ENCODE results near the gene ALDH3B2.
"Not testable (repeated sequence)": the region's sequence is repeated elsewhere in the genome, so short reads cannot be mapped to it uniquely, and the experiment has no call there.

ALDH3B2 gene

DNA sequence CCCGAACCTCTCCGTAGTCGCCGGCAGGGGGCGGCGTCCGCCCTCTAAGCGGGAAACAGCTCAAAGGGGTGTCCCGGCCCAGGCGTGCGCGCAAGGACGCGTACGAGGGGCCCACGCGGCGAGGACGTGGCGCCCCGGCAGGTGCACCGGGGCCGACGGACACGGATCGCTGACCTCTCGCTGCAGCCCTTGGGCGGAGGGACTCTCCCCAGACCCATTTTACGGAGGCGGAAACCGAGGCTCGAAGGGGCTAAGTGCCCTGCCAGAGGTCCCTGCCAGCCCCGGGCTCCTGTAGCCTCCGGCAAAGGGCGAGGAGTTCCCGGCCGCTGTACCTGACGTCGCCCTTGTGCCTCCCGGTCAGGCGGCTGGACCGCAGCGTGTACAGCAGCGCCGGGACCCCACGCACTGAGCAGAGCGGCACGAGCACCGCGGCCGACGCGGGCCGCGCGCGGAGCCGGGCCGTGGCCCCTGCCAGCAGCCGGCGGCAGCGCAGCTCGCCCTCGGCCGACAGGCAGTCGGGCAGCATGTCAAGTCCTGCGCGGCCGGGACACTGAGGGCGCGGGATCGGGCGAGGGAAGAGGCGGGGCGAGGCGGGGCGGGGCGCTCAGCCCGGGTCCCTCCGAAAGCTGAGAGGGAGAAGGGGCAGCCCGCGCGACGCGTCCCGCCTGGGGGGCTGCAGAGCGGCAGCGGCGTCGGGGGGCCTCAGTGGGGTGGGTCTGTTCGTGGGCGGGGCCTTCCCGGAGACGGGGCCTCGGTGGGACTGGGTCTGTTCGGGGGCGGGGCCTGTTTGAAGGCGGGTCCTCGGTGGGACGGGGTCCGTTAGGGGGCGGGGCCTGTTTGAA, 44.8 kb downstream of the ALDH3B2 start, which contains the start of gene NUDT8:
Gene NUDT8 (minus strand): TSS at position 552 of the 842 bp plus-strand sequence. CDS start 26 bp downstream, at position 526.
- DNase-seq = peak; percentile 76 to 87

GRCh38 chr11:67628710-67629385, 45.6 kb downstream of the ALDH3B2 start:
- no peak for DNase-seq

DNA sequence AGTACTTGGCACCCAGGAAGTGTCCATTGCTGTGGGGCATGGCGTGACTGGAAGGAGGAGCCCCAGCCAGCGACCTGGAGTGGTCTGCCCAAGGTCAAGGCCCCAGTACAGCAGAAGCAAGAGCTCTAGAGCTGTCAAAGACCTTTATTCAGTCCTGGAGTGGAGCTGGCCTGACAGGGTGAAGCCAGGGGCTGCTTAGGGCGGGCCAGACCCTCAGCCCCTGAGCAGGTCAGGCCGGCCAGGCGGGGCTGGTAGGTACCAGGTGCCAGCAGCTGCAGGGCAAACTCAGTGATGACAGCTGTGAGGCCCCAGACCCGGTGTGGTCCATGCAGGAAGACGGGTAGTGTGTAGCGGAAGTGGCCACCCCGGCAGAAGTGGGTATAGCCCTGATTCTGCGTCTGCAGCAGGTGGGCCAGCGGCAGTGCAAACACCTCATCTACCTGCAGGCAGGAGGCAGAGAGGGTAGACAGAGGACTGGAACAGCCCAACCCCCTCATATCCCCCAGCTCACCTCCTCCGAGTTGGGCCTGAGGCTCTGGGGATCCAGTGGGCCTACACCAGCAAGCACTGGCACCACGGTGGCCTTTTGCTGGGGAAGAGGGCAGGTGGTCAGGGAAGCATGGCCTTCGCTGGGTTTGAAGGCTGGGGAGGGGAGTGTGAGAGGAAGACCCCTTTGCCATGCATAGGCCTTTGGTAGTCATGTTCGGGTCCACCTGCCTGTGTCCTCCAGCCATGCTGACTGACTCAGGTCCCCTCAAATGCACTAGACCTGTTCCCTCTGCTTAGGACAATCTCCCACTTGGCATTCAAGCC, 46.4 kb downstream of the ALDH3B2 start:
- no peak for DNase-seq

DNA sequence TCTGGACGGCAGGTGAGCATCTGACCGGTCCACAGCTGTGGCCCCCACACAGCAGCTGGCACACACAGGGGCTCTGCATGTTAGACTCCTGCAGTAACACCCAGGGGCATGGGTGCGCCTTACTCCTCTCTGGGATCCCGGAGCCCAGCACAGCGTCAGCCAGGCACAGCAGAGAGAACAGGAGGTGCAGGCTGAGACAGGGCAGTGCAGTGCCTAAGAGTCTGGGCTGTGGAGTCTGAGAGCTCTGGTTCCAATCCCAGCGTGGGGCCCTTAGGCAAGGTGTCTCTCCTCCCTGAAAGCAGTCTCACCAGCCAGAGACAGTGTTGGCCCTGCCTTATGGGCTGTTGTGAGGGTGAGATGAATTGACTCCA, 47.0 kb downstream of the ALDH3B2 start:
- no peak for DNase-seq

DNA sequence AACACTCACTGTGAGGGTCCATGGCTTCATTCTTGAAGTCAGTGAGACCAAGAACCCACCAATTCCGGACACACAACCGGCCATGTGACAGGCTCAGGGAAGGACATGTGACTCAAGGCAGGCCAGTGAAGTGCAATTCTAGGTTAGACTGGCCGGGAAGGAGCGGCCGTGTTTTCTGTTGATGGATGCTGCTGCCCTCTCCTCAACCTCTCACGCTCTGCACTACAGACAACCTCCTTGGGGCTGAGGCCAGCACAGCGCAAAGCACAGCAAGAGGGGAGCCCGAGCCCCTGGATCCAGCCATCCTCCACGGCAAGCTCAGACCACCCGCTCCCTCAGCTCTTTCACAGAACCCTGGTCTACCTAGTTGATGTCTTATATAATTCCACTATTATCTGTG, 47.5 kb downstream of the ALDH3B2 start:
- no peak for DNase-seq

- not testable (repeated sequence) for DNase-seq
These were observed 48.1 kb downstream of the ALDH3B2 start for GRCh38 chr11:67626131-67626833.

DNA sequence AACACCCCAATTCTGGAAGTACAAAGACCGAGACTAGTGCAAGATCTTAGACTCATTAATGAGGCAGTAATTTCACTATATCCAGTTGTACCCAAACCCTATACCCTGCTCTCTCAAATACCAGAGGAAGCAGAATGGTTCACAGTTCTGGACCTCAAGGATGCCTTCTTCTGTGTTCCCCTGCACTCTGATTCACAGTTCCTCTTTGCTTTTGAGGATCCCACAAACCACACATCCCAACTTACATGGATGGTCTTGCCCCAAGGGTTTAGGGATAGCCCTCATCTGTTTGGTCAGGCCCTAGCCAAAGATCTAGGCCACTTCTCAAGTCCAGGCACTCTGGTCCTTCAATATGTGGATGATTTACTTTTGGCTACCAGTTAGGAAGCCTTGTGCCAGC, 50.6 kb downstream of the ALDH3B2 start:
- DNase-seq = not testable (repeated sequence)

GRCh38 chr11:67622905-67623304, 51.5 kb downstream of the ALDH3B2 start:
- DNase-seq = not testable (repeated sequence)

- DNase-seq = not testable (repeated sequence)
These were observed 52.5 kb downstream of the ALDH3B2 start for GRCh38 chr11:67621928-67622327.

GRCh38 chr11:67620621-67621020, 53.8 kb downstream of the ALDH3B2 start:
- not testable (repeated sequence) for DNase-seq

DNA sequence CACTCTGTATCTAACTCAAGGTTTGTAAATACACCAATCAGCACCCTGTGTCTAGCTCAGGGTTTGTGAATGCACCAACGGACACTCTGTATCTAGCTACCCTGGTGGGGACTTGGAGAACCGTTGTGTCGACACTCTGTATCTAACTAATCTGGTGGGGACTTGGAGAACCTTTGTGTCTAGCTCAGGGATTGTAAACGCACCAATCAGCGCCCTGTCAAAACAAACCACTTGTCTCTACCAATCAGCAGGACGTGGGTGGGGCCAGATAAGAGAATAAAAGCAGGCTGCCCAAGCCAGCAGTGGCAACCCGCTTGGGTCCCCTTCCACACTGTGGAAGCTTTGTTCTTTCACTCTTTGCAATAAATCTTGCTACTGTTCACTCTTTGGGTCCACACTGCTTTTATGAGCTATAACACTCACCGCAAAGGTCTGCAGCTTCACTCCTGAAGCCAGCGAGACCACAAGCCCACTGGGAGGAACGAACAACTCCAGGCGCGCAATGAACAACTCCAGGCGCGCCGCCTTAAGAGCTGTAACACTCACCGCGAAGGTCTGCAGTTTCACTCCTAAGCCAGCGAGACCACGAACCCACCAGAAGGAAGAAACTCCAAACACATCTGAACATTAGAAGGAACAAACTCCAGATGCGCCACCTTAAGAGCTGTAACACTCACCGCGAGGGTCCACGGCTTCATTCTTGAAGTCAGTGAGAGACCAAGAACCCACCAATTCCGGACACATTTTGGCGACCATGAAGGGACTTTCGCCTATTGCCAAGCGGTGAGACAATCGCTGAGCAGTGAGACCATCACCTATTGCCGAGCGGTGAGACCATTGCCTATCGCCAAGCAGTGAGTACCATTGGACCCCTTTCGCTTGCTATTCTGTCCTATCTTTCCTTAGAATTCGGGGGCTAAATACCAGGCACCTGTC, 54.5 kb downstream of the ALDH3B2 start:
- not testable (repeated sequence) for DNase-seq

DNA sequence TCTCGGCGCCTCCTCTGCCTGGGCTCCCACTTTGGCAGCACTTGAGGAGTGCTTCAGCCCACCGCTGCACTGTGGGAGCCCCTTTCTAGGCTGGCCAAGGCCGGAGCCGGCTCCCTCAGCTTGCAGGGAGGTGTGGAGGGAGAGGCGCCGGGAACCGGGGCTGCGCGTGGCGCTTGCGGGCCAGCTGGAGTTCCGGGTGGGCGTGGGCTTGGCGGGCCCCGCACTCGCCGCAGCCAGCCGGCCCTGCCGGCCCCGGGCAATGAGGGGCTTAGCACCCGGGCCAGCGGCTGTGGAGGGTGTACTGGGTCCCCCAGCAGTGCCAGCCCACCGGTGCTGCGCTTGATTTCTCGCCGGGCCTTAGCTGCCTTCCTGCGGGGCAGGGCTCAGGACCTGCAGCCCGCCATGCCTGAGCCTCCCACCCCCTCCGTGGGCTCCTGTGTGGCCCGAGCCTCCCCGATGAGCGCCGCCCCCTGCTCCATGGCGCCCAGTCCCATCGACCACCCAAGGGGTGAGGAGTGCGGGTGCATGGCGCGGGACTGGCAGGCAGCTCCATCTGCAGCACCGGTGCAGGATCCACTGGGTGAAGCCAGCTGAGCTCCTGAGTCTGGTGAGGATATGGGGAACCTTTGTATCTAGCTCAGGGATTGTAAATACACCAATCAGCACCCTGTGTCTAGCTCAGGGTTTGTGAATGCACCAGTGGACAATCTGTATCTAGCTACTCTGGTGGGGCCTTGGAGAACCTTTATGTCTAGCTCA, 55.3 kb downstream of the ALDH3B2 start:
- not testable (repeated sequence) for DNase-seq

GRCh38 chr11:67617243-67617953, 57.0 kb downstream of the ALDH3B2 start:
- DNase-seq = no peak

DNA sequence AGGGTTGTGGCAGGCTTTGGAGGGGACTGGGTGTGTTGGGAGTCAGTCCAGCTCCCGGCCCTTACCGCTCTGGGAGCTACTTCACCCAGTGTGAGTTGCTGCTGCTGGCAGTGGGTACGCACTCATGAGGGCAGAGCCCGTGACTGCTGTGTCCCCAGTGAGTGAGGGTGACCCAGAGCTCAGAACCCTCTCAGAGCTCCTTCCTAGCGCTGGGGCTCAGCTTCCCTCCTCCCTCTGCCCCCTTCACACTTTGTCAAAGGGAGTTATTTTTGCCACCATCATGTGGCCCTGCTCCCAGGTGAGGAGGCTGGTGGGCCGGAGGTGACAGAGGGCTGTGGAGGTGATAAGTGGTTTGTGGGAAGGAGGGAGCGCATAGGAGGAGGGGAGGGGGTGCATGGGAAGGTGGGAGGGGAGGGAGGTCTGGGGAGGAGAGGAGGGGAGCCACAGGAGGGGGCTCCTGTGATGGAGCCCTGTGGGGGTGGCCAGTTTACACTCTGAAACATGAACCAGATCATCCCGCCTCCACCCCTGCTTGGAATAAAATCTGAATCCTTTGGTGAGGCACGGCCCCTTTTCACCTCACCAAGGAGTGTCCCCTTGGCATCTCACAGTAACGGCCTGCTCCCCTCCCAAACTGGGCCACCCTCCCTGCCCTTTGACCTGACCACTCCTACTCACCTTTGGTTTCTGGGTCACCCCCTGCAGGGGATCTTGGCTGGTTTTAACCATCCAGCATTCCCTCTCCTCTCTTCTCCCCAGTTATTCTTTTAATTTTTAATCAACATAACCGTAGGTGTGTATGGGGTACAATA, 57.8 kb downstream of the ALDH3B2 start:
- no peak for DNase-seq

DNA sequence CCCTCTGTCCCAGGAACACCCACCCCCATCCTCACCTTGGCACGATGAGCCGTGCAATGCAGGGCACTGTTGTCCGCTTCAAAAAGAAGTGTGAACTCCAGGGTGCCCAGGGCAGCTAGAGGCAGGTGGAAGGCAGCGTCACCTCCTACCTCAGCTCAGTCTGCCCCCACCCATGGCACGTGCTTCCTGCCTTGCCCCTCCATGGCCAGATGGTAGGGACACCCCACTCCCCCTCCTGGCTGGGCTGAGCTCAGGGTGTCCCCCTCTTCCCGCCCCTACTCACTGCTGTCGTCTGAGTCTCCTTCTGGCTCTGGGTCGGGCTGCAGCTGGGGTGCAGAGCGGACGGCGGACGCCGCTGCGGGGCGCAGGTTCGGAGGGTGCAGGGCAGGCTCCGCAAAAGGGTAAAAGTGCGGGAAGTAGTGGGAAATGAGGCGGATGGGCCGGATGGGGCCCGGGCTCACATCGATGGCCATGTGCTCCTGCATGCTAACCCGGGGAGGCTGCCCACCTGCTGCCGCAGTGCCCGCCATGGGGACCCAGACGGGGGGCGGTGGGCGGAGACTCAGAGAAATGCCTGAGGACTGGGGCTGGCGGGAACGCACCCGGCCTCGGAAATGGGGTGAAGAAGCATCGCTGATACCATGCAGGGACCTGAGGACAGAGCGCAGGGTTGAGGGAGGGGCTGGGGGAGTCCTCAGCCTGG, 58.5 kb downstream of the ALDH3B2 start:
- DNase-seq = no peak

DNA sequence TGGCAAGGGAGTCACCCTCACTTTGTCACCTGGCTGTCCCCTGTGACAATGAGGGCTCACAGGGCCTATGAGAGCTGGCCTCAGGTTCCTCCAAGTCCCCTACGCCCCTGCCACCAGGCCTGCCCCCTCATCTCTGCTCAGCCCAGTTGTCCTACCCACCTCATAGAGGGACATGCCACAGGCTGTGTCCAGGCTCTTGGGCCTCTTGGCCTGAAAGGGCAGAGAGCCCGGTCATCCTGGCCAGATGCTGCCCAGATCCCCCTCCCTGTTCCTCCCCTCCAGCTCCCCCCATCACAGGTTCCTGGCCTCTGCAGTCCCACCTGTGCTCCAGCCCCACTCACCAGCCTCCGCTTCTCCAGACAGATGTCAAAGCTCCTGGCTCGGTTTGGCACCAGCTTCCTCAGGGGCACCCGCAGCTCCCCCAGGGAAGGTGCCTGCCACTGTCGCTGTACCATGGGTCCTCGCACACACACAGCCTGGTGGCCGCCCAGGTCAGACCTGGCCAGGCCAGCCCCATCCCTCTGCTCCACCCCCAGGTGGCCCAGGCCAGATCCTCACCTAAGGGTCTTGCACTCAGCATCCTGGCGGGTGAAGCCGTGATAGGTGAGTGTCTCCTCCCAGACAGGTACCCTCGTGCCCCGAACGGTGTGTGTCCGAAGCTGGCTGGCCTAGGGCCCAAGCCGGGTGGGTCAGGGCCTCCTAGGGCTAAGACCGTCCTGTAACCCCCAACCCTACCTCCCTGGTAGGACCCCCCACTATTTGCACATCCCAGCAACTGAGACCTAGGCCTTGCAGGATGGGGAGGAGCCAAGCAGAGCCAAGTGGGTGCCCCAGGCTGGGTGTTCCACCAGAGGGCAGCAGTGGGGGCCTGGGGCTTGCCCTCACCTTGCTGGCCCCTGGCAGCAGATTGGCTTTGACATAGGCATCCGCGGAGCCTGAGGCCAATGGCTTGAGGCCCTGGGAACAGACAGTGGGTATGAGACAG, 59.4 kb downstream of the ALDH3B2 start:
- peak; percentile 10 to 33 for DNase-seq

Data from inflammatory macrophage (primary cell).